ENCODE data around the gene DUSP10.

DUSP10 gene

DNA sequence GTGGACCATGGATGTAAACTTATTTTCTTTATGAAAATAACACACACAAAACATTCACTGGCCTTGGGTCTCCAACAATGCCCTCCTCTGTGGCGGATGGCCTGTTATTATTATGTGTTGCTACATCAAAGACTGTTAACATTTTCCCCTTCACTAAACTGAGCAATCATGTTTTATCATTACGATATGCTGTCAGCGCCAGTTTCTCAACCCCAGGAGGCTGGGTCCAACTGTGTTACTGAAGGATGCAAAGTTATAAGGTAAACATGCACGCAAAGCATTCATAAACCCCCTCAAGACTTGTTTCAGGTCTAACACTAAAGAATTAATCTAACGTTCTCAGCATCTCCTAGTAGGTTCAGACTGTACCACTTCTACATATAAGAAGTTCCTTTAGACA is 6.0 kb upstream of the DUSP10 start:
- H3K4me1 ChIP-seq (ENCODE audit: insufficient read depth, low read length, severe bottlenecking), result peaks cover 14% of the 10 kb centered on the region
- no peak overlapping the region for H3K27ac ChIP-seq (ENCODE audit: low read depth, low read length, poor library complexity, severe bottlenecking)
- H3K9ac ChIP-seq (ENCODE audit: low read length), result no peak overlapping the region
- no peaks in the 10 kb centered on the region for H3K36me3 ChIP-seq (ENCODE audit: insufficient read depth, low read length)
- no peaks in the 10 kb centered on the region for H3K9me2 ChIP-seq (ENCODE audit: low read depth, low read length)
- no peaks in the 10 kb centered on the region for H3K79me2 ChIP-seq (ENCODE audit: insufficient read depth, low read length)
- H3K9me3 ChIP-seq (ENCODE audit: low read length), result no peaks in the 10 kb centered on the region
- no peaks in the 10 kb centered on the region for H3K27me3 ChIP-seq (ENCODE audit: insufficient read depth, low read length)
- H4K20me1 ChIP-seq (ENCODE audit: insufficient read depth, low read length), result no peaks in the 10 kb centered on the region
- TF ChIP-seq EZH2 (IDR thresholded peaks at IDR 0.05; ENCODE audit: borderline replicate concordance, low read length), result no peak
- TF ChIP-seq, protein P1, sequence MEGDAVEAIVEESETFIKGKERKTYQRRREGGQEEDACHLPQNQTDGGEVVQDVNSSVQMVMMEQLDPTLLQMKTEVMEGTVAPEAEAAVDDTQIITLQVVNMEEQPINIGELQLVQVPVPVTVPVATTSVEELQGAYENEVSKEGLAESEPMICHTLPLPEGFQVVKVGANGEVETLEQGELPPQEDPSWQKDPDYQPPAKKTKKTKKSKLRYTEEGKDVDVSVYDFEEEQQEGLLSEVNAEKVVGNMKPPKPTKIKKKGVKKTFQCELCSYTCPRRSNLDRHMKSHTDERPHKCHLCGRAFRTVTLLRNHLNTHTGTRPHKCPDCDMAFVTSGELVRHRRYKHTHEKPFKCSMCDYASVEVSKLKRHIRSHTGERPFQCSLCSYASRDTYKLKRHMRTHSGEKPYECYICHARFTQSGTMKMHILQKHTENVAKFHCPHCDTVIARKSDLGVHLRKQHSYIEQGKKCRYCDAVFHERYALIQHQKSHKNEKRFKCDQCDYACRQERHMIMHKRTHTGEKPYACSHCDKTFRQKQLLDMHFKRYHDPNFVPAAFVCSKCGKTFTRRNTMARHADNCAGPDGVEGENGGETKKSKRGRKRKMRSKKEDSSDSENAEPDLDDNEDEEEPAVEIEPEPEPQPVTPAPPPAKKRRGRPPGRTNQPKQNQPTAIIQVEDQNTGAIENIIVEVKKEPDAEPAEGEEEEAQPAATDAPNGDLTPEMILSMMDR (IDR thresholded peaks at IDR 0.05; ENCODE audit: low read length), result no peak
- H2AFZ ChIP-seq (ENCODE audit: low read length), result no peak overlapping the region
- no peak overlapping the region for H3K4me2 ChIP-seq (ENCODE audit: low read length)
- H3F3A ChIP-seq (ENCODE audit: insufficient read depth, low read length), result no peaks in the 10 kb centered on the region; the same call in 1 of the 2 replicates
- H3K4me3 ChIP-seq (ENCODE audit: low read depth, low read length, poor library complexity, severe bottlenecking), result no peak overlapping the region

DNA sequence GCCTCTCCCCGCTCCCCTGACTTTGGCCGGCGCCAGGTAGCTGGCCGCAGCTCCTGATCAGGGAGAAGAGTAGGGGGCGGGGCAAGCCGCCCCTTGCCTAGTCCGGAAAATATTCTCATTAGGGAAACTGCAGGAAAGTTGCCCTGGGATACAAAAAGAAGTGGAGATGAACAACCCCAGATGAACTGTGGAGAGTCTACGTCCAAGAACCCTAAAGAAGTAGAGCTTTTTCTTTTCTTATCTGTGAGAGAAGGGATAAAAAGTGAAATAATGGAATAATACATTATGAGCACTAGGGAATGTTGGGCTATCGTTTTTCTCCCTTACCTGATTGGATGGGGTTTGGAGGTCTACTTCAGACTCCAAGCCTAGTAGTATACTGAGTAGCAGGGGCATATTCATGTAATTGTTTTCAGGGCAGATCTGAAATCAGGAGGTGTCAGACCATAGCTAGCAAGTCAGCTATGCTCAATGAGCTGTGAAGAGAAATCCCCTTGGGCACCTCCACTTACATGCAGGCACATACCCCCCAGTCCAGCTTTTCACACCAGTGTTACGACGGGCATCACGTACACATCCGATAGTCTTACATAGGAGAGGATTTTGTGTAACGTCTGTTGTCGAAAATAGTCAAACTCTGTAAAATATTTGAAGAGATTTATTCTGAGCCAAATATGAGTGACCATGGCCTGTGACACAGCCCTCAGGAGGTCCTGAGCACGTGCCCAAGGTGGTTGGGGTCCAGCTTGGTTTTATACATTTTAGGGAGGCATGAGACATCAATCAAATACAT is 1.7 kb upstream of the DUSP10 start:
- Histone ChIP-seq H3K79me2 (ENCODE audit: insufficient read depth, low read length) (peaks cover 24% of the 10 kb centered on the region), H3K36me3 (ENCODE audit: insufficient read depth, low read length) (peaks cover 13% of the 10 kb centered on the region), H3K9ac (ENCODE audit: low read length) (peak overlapping the region; percentile 75), H3K4me1 (ENCODE audit: insufficient read depth, low read length, severe bottlenecking) (peaks cover 35% of the 10 kb centered on the region), H3K9me2 (ENCODE audit: low read depth, low read length) (no peaks in the 10 kb centered on the region), H3F3A (ENCODE audit: insufficient read depth, low read length) (no peaks in the 10 kb centered on the region), H3K9me3 (ENCODE audit: low read length) (no peaks in the 10 kb centered on the region), H3K4me2 (ENCODE audit: low read length) (peak overlapping the region; percentile 80), H3K27me3 (ENCODE audit: insufficient read depth, low read length) (no peaks in the 10 kb centered on the region), H3K27ac (ENCODE audit: low read depth, low read length, poor library complexity, severe bottlenecking) (peak overlapping the region; percentile 89), H3K4me3 (ENCODE audit: low read depth, low read length, poor library complexity, severe bottlenecking) (peak overlapping the region; percentile 77), H4K20me1 (ENCODE audit: insufficient read depth, low read length) (no peaks in the 10 kb centered on the region), H2AFZ (ENCODE audit: low read length) (no peak overlapping the region)
- TF ChIP-seq, protein P1 (IDR thresholded peaks at IDR 0.05; ENCODE audit: low read length), result no peak
- TF ChIP-seq EZH2 (IDR thresholded peaks at IDR 0.05; ENCODE audit: borderline replicate concordance, low read length), result no peak

- TF ChIP-seq, protein P1 (IDR thresholded peaks at IDR 0.05; ENCODE audit: low read length), result peak; percentile 4; the same call in 1 of the 2 replicates
- TF ChIP-seq EZH2 (IDR thresholded peaks at IDR 0.05; ENCODE audit: borderline replicate concordance, low read length), result no peak
- H4K20me1 ChIP-seq (ENCODE audit: insufficient read depth, low read length), result no peaks in the 10 kb centered on the region
- H2AFZ ChIP-seq (ENCODE audit: low read length), result no peak overlapping the region
- no peaks in the 10 kb centered on the region for H3K9me2 ChIP-seq (ENCODE audit: low read depth, low read length)
- H3K27me3 ChIP-seq (ENCODE audit: insufficient read depth, low read length), result no peaks in the 10 kb centered on the region
- peak overlapping the region; percentile 75 for H3K9ac ChIP-seq (ENCODE audit: low read length)
- H3K36me3 ChIP-seq (ENCODE audit: insufficient read depth, low read length), result peaks cover 21% of the 10 kb centered on the region
- H3K4me3 ChIP-seq (ENCODE audit: low read depth, low read length, poor library complexity, severe bottlenecking), result peak overlapping the region; percentile 77
- H3K27ac ChIP-seq (ENCODE audit: low read depth, low read length, poor library complexity, severe bottlenecking), result peak overlapping the region; percentile 89
- no peaks in the 10 kb centered on the region for H3F3A ChIP-seq (ENCODE audit: insufficient read depth, low read length)
- H3K9me3 ChIP-seq (ENCODE audit: low read length), result no peaks in the 10 kb centered on the region
- H3K4me1 ChIP-seq (ENCODE audit: insufficient read depth, low read length, severe bottlenecking), result peaks cover 39% of the 10 kb centered on the region
- peaks cover 27% of the 10 kb centered on the region for H3K79me2 ChIP-seq (ENCODE audit: insufficient read depth, low read length)
- H3K4me2 ChIP-seq (ENCODE audit: low read length), result peak overlapping the region; percentile 80
These were observed 896 bp upstream of the DUSP10 start for GRCh38 chr1:221742555-221743415.

Data from OCI-LY1 (cell line).